ENCODE measurements around the gene BAG3. TPM values are rescaled to one million over a fixed set of nuclear protein-coding genes. Genes with fewer than 3 reads are reported as not detected.
A peak's percentile ranks its signal among the peaks of the same experiment; 100 is the strongest.

BAG3 gene
- total RNA-seq, 4 donors from 2014 or later = 22.5 to 85.7 (median 32.4) TPM

DNA sequence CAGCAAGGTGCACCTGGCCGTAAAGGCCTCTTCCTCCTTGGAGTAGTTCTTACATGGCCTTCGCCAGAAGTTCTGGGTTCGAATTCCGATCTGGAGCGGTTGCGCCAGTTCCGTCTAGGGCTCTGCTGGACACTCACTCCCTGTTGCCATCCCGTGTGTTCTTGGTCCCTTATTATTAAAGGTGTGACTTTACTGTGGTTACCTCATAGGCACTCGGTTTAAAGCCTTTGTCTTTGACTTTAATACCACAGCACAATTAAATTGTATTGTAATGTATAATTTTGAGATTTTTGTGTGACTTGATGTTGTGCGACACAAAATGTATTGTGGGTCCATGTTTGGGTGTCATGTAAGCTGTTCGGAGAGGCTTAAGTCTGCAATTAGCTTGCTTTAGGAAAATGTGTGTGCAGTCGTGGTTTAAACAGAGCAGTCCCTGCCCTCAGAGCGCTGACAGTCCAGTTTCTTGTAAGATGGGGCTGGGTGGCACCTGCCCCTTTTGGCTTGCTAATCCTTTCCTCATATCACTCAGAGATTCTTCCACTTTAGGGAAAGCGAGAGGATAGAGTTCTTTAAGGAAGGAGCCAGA lies 75.6 kb downstream of the BAG3 start:
- intact Hi-C loops (cut with DNase I; ENCODE audit: low total_unique reads) = loop anchor here (1.0 kb wide), 1 partner anchor 75 kb away; the partner anchor contains the start of gene BAG3
- in situ Hi-C loops (cut with MboI; ENCODE audit: low pct_ligation_motif_present in 1 of 4, low pct_unique_long_range_greater_than_20kb in 1 of 4, low sequenced_read_pairs in 3 of 4) = no loop called here
- TF ChIP-seq POLR2A (IDR thresholded peaks at IDR 0.05) = no peak
- no peak for TF ChIP-seq CTCF (IDR thresholded peaks at IDR 0.05)
- TF ChIP-seq POLR2AphosphoS5 (IDR thresholded peaks at IDR 0.05) = no peak
- TF ChIP-seq EP300 (IDR thresholded peaks at IDR 0.05; ENCODE audit: low read depth) = no peak
- 48 to 100% methylated on average over 4 to 14 of the region's 14 CpGs for WGBS, 2 donors (ENCODE audit: low coverage in 1 of 2)
- no peak for DNase-seq
- no peaks in the 10 kb centered on the region for H3K9me3 ChIP-seq
- peak overlapping the region; percentile 63 to 96 (median 85) for H3K4me3 ChIP-seq
- no peaks in the 10 kb centered on the region for H3K27me3 ChIP-seq
- H3K4me1 ChIP-seq = peaks cover 6 to 32% (median 22%) of the 10 kb centered on the region in 4 donors
- no peaks in the 10 kb centered on the region for H3K36me3 ChIP-seq
- peak overlapping the region; percentile 93 to 99 (median 97) for H3K27ac ChIP-seq

Other genes starting within 250 kb of the BAG3 start
- 10 to 100 TPM; 26.3 to 47.1 (median 38.8) TPM for gene RGS10, start 108.7 kb upstream of the BAG3 start, total RNA-seq
- 100 to 1,000 TPM in 1 of 4 donors, 10 to 100 TPM in 3; 35.2 to 117 (median 66.7) TPM for gene TIAL1, start 54.4 kb upstream of the BAG3 start, total RNA-seq
- 10 to 100 TPM; 11.6 to 24.6 (median 16.6) TPM for gene INPP5F, start 74.7 kb downstream of the BAG3 start, total RNA-seq
- gene MCMBP, start 221.5 kb downstream of the BAG3 start, total RNA-seq = 10 to 100 TPM; 26.2 to 44.4 (median 35.5) TPM
- gene SEC23IP, start 241.3 kb downstream of the BAG3 start, total RNA-seq = 10 to 100 TPM; 20.5 to 51.7 (median 31.8) TPM

Measured in transverse colon (tissue), 4 donors.